Epithelial cell of proximal tubule (primary cell): ENCODE results near the gene RBM17. TPM values are rescaled to one million over a fixed set of nuclear protein-coding genes. Genes with fewer than 3 reads are reported as not detected.

Source experiments
- DNase-seq: peaks from one replicate; pipeline ENCODE4 v3.0.0-alpha.2; 2011; ENCODE audit warnings: low read depth
- H3K4me3 ChIP-seq: 2 replicates; pipeline ENCODE4 v1.5.1; 2011; ENCODE audit warnings: low read depth, mild to moderate bottlenecking, low read length
- total RNA-seq: library from RNA; depleted of rRNA; stranded (reverse); fragments of >200 nt; gene quantifications from 2 replicates; pipeline ENCODE4 v1.2.3, GENCODE V29; 2015
- TF ChIP-seq, protein P1 (sequence below): conservative IDR thresholded peaks from 2 replicates; pipeline ENCODE4 v1.5.1; 2012; ENCODE audit warnings: low read depth, mild to moderate bottlenecking, low read length

The RBM17 gene
- total RNA-seq, 1 donor from 2014 or later = 57.3 TPM

DNA sequence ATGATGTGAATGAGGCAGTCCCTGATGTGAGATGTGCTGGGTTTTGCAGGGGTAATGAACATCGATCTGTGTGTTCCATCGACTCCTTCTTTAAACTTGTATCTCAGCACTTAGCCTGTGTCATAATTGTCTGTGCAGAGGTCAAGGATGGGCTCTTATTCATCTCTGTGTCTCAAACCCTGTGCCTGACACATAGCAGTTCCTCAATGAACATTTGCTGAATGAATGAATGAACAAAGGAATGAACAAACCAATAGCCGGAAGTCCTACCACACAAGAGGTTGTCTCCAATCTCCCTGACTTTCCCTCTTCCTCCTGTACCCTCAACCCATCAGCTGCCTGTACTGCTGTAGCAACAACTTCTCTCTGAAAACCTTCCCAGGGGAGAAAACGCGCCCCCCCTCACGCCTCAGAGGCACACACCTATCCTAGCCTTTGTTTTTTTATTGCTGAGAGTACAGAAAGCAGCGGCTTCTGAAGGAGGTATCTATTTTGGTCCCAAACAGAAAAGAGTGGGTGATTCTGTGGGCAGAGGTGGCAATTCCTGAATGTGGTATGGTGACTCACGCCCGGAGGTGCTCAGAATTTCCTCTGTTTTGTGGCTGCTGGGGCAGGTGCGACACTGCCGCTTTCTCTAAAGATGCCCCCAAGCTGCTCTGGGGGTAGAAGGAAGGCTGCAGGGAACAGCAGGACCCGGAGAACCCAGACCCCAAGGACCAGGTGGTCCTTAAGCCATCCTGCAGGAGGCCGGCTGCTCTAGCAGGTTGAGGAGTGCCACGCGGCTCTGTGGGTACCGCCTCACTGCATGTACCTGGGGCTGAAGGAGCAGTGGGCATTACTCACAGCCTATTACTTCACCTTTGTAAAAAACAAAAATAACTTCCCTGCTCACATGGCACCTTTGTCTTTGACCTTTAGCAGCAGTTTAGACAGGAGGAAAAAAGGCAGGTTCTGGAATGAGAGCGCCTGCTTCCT is 36.3 kb upstream of the RBM17 start:
- TF ChIP-seq, protein P1, sequence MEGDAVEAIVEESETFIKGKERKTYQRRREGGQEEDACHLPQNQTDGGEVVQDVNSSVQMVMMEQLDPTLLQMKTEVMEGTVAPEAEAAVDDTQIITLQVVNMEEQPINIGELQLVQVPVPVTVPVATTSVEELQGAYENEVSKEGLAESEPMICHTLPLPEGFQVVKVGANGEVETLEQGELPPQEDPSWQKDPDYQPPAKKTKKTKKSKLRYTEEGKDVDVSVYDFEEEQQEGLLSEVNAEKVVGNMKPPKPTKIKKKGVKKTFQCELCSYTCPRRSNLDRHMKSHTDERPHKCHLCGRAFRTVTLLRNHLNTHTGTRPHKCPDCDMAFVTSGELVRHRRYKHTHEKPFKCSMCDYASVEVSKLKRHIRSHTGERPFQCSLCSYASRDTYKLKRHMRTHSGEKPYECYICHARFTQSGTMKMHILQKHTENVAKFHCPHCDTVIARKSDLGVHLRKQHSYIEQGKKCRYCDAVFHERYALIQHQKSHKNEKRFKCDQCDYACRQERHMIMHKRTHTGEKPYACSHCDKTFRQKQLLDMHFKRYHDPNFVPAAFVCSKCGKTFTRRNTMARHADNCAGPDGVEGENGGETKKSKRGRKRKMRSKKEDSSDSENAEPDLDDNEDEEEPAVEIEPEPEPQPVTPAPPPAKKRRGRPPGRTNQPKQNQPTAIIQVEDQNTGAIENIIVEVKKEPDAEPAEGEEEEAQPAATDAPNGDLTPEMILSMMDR = no peak
- DNase-seq = no peak
- H3K4me3 ChIP-seq = no peak overlapping the region

DNA sequence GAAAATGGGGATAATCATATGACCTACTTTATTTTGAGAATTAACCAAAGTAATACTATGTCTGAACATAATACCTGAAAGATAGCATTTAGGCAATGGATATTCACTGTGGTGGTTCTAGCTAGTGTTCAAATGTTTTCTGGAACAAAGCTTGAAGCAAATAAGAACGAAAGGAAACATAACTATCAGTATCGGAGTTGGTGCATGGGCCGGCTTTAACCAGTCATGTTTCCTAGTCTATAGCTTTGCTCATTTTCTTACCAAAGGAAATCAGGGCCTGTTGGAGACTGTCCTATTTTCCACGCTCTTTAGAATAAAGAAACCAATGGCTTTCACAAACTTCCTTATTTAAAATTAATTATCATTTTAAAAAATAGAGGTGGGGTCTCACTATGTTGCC is 35.5 kb upstream of the RBM17 start:
- H3K4me3 ChIP-seq = no peak overlapping the region
- no peak for DNase-seq
- TF ChIP-seq, protein P1 = no peak

DNA sequence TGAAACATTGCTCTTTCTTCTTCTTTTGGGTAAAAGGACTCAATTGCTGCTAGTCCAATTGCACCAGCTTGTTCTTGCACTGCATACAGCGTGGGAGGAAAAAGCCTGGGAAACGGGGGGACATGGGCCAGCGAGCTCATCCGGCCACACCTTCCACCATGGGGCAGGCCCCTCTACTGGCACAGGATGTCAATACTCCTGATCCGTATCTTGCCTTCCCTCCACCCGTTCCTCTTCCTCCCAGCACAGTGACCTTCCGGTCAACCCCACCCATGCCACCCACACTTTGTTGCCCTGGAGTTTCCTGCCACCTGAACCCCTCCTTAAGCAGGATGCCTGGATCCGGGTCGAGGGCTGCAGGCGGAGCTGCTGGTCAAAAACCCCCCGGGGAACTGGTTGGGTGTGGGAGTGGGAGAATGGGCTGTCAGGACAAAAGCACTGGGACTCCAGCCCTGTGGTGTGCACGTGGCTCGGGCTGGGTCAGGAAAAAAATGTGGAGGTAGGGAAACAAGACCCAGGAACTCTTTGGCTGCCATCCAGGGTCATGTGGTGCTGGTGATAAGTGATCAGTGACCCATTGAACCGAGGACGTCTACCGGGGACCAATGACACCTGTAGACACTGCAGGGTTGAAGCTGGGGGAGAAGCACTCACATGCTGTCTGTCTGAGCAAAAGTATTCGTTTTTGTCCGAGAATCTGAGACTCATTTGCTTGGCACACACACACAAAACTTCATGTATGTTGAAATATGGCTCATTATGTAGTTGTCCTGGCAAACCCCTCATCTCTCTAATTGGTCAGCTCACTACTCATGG is 34.8 kb upstream of the RBM17 start:
- TF ChIP-seq, protein P1 = no peak
- DNase-seq = no peak
- H3K4me3 ChIP-seq = no peak overlapping the region

DNA sequence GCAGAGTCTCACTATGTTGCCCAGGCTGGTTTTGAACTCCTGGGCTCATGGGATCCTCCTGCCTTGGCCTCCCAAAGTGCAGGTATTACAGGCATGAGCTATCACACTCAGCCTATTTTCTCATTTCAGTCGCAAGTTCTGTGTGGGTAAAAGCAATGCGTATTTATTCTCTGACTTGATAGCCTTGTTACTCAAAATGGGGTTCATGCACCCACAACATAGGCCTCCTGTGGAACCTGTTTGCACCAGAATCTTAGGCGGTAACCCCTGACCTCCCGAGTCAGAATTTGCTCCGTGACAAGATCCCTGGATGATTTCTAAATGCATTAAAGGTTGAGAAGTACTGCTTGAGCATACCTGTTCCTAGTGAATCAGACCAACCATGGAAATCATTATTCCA is 34.0 kb upstream of the RBM17 start:
- H3K4me3 ChIP-seq = no peak overlapping the region
- TF ChIP-seq, protein P1 = no peak
- no peak for DNase-seq

DNA sequence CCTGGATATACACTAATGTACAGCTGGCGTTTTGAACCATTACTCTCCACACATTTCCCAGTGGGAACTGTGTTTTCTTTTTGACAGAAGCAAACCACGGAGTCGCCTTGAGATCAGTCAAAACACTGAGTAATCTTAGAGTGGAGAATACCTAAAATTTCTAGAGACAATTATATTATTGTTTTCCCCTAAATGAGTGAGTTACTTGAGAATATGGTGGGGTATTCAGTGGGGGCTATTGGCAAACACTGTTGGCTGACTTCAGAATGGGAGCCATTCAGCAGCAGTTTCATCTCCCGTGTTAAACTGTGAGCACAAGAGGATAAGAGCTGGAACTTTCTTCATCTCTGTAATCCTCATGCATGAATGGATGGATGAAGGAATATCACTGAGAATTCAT is 32.9 kb upstream of the RBM17 start:
- H3K4me3 ChIP-seq = no peak overlapping the region
- TF ChIP-seq, protein P1 = no peak
- DNase-seq = no peak

DNA sequence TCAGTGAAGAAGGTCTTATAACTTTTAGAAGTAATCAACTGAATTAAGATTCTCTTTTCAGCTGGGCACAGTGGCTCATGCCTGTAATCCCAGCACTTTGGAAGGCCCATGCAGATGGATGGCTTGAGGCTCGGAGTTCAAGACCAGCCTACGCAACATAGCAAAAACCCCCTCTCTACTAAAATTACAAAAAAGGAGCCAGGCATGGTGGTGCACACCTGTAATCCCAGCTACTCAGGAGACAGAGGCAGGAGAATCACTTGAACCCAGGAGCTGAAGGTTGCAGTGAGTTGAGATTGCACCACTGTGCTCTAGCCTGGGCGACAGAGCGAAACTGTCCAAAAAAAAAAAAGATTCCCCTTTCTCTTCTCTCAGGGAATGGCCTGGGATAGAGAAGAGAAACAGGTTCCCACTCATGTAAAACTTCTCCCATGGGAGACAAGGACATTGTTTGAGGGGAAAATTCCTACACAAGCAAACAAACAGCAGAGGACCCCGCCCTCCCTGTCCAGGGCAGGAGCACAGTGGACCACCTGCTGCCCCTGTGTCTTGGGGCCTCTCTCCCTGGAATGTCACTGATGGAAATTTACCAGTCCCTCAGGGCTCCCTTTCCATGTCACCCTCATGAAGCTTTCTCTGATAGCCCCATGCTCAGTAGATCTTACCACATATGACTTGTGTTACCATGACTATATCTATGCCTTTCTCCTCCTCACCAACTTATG is 32.3 kb upstream of the RBM17 start:
- TF ChIP-seq, protein P1 = no peak
- no peak for DNase-seq
- no peak overlapping the region for H3K4me3 ChIP-seq
